Measurements from ENCODE around the gene SPRED1.

DNA sequence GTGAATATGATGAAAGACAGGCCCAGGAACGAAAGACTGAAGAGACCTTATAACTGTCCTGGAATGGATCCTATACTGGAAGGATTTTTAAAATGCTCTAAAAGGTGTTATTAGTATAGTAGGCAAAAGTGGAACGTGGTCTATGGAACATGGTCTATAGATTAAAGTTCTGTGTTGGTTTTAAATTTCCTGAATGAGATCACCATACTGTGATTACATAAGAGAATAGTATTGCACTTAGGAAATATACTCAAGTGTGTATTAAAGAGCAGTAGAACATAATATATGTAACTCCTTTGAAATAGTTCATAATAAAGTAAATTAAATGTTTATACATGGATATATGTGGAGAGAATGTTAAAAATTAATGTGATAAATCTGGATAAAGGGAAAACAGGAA, 68.2 kb downstream of the SPRED1 start:
- TF ChIP-seq GATA2 (IDR thresholded peaks at IDR 0.05; ENCODE audit: low read depth, low read length) (no peak), GATA3 (IDR thresholded peaks at IDR 0.05; ENCODE audit: low read depth, low read length) (no peak)
